GM19099 (cell line): ENCODE data around the gene DHX32.

Experiments used
- POLR2A ChIP-seq: IDR thresholded peaks from 3 replicates; pipeline ENCODE4 v1.6.1; 2011; ENCODE audit warnings: low read depth; ENCODE audit not compliant: insufficient read length; ENCODE audit errors: extremely low read depth

The DHX32 gene

GRCh38 chr10:125878957-125879835, 1.9 kb downstream of the DHX32 start:
- TF ChIP-seq POLR2A = no peak

- TF ChIP-seq POLR2A = no peak
Measured at GRCh38 chr10:125871338-125871737, 9.8 kb downstream of the DHX32 start.

- TF ChIP-seq POLR2A = no peak
Measured at GRCh38 chr10:125868372-125868975, 12.6 kb downstream of the DHX32 start.

GRCh38 chr10:125866421-125867029, 14.6 kb downstream of the DHX32 start:
- no peak for TF ChIP-seq POLR2A

GRCh38 chr10:125865120-125865519, 16.0 kb downstream of the DHX32 start:
- no peak for TF ChIP-seq POLR2A

GRCh38 chr10:125859128-125859817, 21.8 kb downstream of the DHX32 start:
- no peak for TF ChIP-seq POLR2A

- TF ChIP-seq POLR2A = no peak
Measured at GRCh38 chr10:125857185-125857760, 23.8 kb downstream of the DHX32 start.

- TF ChIP-seq POLR2A = no peak
Measured at GRCh38 chr10:125852487-125852886, 28.6 kb downstream of the DHX32 start.

- no peak for TF ChIP-seq POLR2A
Measured at GRCh38 chr10:125850766-125851731, 30.0 kb downstream of the DHX32 start.

GRCh38 chr10:125849448-125849847, 31.6 kb downstream of the DHX32 start:
- no peak for TF ChIP-seq POLR2A

GRCh38 chr10:125848857-125849256, 32.2 kb downstream of the DHX32 start:
- TF ChIP-seq POLR2A = no peak

- TF ChIP-seq POLR2A = no peak
Measured at GRCh38 chr10:125848371-125848770, 32.7 kb downstream of the DHX32 start.

- no peak for TF ChIP-seq POLR2A
Measured at GRCh38 chr10:125846894-125847293, 34.2 kb downstream of the DHX32 start.

- TF ChIP-seq POLR2A = no peak
Measured at GRCh38 chr10:125845617-125846016, 35.5 kb downstream of the DHX32 start.
